T-helper 2 cell treated with Interferon-gamma antibody and Interleukin-4, amounts not matched to agents 5 μg/mL and 100 μg/mL, for 36 hours (primary cell): ENCODE data around the gene ISL1.
A peak's percentile ranks its signal among the peaks of the same experiment; 100 is the strongest.

Experiments used
- DNase-seq: peaks from one replicate; pipeline ENCODE4 v3.0.0; 2021; ENCODE audit warnings: low spot score
- H3K27ac Mint-ChIP-seq: one replicate; pipeline ENCODE4 v1.8.0; 2021; ENCODE audit warnings: mild to moderate bottlenecking, mixed read lengths
- H3K27me3 Mint-ChIP-seq: one replicate; pipeline ENCODE4 v1.8.0; 2021; ENCODE audit warnings: low read depth, mixed read lengths
- H3K36me3 Mint-ChIP-seq: one replicate; pipeline ENCODE4 v1.8.0; 2021; ENCODE audit warnings: low read depth, mixed read lengths
- H3K4me1 Mint-ChIP-seq: one replicate; pipeline ENCODE4 v1.8.0; 2021; ENCODE audit warnings: low read depth, mixed read lengths
- H3K4me3 Mint-ChIP-seq: one replicate; pipeline ENCODE4 v1.8.0; 2022; ENCODE audit warnings: mild to moderate bottlenecking, moderate library complexity, mixed read lengths
- H3K9me3 Mint-ChIP-seq: one replicate; pipeline ENCODE4 v1.8.0; 2021; ENCODE audit warnings: mixed read lengths

The ISL1 gene

DNA sequence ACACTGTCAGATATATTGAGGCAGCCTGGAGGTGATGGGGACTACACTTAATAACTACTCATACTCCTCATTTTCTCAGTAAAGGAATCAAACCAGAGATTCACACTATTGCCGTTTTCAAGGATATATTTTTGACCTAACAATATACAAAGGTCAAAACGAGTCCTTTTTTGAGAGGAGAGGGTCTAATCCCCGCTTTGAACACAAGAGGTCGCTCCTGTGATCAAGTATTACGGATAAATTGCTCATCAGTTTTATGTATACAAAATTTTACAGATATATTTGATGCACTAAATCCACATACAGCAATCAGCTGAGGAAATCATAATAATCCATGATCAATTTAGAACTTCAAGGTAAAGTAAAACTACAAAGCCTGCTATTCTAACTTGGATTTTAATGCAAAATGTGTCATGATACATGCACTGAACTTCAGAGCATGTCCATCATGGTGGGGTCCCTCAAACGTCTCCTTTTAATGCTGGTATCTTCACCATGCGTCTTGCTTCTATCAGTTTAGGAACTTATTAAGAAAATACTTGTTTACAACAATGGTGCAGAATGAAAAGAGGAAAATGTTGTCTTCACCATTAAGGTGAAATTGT lies 2.5 kb upstream of the ISL1 start:
- H3K9me3 Mint-ChIP-seq = no peaks in the 10 kb centered on the region
- H3K27ac Mint-ChIP-seq = no peak overlapping the region
- DNase-seq = no peak
- no peaks in the 10 kb centered on the region for H3K36me3 Mint-ChIP-seq
- H3K4me3 Mint-ChIP-seq = no peak overlapping the region
- H3K4me1 Mint-ChIP-seq = peaks cover 9% of the 10 kb centered on the region
- peaks cover 93% of the 10 kb centered on the region for H3K27me3 Mint-ChIP-seq

DNA sequence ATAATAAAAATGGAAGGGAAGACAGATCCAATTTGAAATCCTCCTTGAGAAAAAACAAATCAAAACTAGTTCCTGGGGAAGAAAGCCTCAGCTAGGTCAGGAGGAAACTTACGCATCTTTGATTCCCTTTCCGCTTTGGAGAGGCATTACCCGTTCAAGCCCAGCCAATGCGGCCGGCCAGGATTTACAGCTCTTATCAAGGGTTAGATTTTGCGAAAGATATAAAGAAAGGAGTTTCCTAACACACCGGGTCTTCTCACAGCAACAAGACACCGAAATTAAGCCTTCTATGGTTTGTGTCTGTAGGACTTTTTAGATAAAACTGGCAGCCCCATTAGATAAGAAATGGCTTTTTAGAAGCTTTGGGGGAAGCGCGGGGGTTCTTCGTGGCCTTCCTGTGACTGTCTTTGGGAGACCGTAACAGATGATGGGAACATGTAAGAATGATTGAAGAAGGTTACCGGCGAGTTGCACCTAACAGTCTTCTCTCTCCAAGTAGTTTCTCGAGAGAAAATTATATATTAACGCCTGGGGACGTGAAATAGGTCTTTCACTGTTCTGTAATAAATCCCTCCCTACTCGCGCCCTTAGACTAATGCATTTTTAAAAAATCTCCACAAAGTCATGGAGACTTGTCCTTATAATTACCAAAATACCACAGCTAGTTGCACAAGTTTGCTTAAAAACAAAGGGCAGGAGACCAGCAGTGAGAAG lies 1.3 kb upstream of the ISL1 start:
- Mint-ChIP-seq H3K27me3 (peaks cover 99% of the 10 kb centered on the region), H3K4me1 (peaks cover 9% of the 10 kb centered on the region), H3K9me3 (no peaks in the 10 kb centered on the region), H3K4me3 (peak overlapping the region; percentile 50), H3K36me3 (no peaks in the 10 kb centered on the region), H3K27ac (no peak overlapping the region)
- no peak for DNase-seq

DNA sequence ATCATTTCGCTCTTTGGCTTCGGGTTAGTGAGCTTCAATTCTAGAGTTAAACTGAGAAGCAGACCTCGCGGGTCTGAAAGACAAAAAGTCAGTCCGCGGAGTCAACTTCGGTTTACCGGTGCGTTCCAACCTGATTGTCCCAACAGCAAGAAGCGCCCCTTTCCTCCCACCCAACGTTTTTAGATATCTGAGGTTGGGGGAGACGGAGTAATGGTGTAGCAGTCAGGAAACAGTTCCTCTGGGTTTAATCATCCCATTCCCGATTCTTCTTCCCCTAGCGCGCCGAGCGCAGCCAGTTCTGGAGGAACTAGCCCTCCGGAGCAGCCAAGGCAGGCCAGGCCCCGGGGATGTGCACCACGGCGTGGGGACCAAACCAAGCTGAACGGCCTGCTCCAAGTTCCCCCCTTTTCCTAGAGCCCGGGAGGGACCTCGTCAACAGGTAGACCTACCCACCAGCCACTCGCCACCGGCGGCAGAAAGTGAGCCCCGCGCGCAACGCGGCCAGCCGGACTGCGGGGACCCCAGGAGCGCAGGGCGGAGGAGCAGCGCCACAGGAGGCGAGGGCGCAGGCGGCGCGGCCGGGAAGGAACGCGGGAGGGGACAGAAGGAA lies 622 bp upstream of the ISL1 start:
- H3K9me3 Mint-ChIP-seq = no peaks in the 10 kb centered on the region

DNA sequence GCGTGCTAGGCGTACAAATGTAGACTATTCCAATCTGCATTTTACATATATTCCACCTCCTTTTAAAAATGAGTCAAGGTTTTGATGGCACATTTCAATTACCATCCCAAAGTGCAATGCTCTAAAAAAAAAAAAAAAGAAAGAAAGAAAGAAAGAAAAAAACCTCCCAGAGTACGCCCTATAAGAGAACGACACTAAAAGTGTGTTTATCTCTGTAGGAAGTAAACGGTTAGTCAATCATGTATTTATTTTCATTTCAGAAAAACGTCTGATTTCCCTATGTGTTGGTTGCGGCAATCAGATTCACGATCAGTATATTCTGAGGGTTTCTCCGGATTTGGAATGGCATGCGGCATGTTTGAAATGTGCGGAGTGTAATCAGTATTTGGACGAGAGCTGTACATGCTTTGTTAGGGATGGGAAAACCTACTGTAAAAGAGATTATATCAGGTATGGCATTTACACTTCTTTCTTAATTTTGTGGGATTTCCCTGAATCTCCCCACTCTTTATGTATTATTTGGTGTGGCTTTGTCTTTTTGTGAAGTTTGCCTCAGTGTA lies 1.1 kb downstream of the ISL1 start:
- H3K27ac Mint-ChIP-seq = no peak overlapping the region

More for the DNA sequence above, 622 bp upstream of the ISL1 start:
- peak overlapping the region; percentile 57 for H3K4me3 Mint-ChIP-seq
- DNase-seq = no peak
- peaks cover 9% of the 10 kb centered on the region for H3K4me1 Mint-ChIP-seq
- H3K27ac Mint-ChIP-seq = no peak overlapping the region
- H3K27me3 Mint-ChIP-seq = peaks cover 98% of the 10 kb centered on the region
- H3K36me3 Mint-ChIP-seq = no peaks in the 10 kb centered on the region

DNA sequence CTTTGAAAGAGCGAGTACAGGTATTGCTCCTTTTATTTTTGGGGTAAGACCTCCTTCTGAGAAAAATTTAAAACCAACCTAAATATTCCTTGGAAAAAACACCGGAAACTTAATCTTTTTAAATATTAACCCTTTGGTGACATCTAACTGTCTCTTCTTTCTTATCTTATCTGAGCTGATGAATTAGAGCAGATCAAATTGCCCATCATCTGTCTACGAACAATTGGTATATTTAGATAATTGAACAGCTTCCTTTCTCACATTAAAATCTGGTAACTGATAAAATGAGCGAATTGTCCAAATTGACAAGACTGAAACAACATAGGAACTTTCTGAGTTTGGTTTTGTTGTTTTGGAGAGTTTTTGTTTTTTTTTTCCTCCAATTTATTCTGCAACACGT lies 2.0 kb downstream of the ISL1 start:
- no peaks in the 10 kb centered on the region for H3K36me3 Mint-ChIP-seq
- peaks cover 92% of the 10 kb centered on the region for H3K27me3 Mint-ChIP-seq
- H3K9me3 Mint-ChIP-seq = no peaks in the 10 kb centered on the region
- no peak for DNase-seq
- no peak overlapping the region for H3K27ac Mint-ChIP-seq
- peaks cover 6% of the 10 kb centered on the region for H3K4me1 Mint-ChIP-seq
- H3K4me3 Mint-ChIP-seq = no peak overlapping the region

More for the DNA sequence above, 1.1 kb downstream of the ISL1 start:
- Mint-ChIP-seq H3K9me3 (no peaks in the 10 kb centered on the region), H3K4me3 (no peak overlapping the region), H3K36me3 (no peaks in the 10 kb centered on the region), H3K4me1 (peaks cover 9% of the 10 kb centered on the region), H3K27me3 (peaks cover 97% of the 10 kb centered on the region)
- DNase-seq = no peak

DNA sequence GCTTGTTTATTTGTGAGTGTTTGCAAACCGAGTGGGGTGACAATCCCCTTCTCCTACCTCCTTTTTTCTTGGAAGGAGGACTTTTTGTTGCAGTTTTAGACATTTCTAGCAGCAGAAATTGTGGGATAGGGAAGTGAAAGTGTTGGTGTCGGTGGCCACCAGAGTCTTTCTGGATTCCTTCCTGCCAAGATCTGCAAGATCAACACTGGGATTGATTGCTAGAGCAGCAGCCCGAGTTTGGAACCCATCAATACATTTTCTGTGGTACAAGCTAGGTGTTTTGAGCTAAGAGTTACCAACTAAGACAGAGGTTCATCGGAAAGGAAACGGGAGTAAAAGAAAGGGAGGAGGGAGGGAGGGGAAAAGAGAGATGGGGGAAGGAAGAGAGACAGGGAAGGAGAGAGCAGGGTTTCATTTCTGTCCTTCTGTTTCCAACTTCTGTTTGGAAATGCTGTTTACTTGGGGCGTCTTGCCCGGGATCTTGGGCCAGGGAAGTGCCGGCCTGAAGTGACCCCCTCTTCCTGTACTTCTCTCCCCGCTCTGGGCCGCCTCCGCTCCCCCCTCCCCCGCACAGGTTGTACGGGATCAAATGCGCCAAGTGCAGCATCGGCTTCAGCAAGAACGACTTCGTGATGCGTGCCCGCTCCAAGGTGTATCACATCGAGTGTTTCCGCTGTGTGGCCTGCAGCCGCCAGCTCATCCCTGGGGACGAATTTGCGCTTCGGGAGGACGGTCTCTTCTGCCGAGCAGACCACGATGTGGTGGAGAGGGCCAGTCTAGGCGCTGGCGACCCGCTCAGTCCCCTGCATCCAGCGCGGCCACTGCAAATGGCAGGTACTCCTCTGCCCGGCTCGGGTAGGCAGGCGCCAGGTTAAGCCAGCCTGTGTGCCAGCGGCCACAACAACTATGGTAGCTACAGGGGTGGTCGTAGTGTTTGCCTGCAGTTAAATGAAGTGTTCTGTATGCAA lies 4.0 kb downstream of the ISL1 start:
- Mint-ChIP-seq H3K27ac (no peak overlapping the region), H3K9me3 (no peaks in the 10 kb centered on the region), H3K4me1 (no peaks in the 10 kb centered on the region), H3K27me3 (peaks cover 84% of the 10 kb centered on the region), H3K4me3 (no peak overlapping the region), H3K36me3 (no peaks in the 10 kb centered on the region)
- DNase-seq = no peak

DNA sequence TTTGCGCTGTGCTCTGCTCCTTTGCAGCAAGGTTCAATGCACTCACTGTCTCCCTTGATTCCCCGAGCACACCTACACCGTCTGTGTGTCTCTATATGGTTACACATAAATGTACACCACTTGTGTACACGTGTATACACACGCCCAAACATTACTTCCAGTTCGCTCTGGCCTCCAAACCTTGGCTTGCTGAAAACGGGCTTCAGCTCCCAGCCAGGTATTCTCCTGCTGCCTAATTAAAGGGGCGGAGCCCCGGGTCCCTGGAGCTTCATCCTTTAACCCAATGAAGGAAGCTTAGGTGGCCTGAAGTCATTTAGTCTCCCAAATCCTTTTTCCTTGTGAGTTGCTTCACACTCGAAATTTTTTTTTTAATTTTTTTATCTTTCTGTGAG lies 4.6 kb downstream of the ISL1 start:
- no peak overlapping the region for H3K27ac Mint-ChIP-seq
- no peak overlapping the region for H3K4me3 Mint-ChIP-seq

DNA sequence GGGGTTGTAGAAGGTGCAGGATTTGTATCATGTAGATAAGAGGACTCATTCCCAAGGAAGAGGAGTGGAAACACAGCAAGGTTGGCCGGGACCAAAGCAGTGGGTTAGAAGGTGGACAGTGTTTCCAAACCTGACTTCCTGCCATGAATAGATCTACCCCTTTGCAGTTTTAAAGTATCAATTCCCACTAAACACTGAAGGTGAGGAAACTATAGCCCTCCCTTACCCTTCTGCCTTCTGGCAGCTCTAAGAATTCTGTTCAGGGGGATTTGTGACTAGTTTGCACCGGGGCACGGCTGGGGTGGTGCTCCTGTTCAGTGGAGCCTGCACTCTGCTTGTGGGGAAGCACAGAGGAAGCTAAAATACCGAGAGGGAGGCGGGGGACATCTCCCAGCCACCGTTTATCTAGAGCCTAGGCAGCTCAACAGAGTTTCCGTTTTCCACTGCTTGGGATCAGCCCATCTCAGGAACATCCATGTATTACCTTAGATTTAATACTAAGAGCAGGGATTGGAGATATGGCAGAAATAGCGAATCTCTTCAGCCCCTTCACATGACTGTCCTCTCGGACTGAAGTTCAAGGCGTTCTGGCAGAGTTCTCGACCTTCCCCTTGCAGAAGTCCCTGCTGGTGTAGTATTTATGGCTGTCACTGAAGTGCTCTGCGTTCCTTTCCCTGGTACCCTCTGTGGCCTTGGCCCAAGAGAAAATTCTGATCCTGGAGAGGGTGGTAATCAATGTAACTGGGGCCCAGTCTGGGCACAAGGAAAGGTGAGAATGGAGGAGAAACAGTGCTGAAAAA lies 5.4 kb downstream of the ISL1 start:
- peaks cover 79% of the 10 kb centered on the region for H3K27me3 Mint-ChIP-seq
- H3K4me3 Mint-ChIP-seq = no peak overlapping the region
- H3K4me1 Mint-ChIP-seq = no peaks in the 10 kb centered on the region
- no peaks in the 10 kb centered on the region for H3K9me3 Mint-ChIP-seq
- no peak overlapping the region for H3K27ac Mint-ChIP-seq
- no peaks in the 10 kb centered on the region for H3K36me3 Mint-ChIP-seq
- no peak for DNase-seq

More for the DNA sequence above, 4.6 kb downstream of the ISL1 start:
- Mint-ChIP-seq H3K4me1 (no peaks in the 10 kb centered on the region), H3K9me3 (no peaks in the 10 kb centered on the region), H3K27me3 (peaks cover 85% of the 10 kb centered on the region), H3K36me3 (no peaks in the 10 kb centered on the region)
- no peak for DNase-seq

DNA sequence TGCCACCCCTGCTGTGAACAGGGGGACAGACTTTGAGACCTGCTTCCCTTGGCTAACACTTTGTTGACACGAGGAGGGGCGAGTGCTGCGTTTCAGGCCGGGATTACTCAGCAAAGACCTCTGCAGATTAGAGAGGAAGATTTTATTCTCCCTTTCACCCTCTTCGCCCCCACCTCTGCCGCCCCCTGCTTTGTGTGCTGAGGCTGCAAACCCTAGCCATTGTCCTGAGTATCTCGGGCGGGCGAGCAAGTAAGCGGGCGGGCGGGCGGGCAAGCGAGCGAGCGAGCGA lies 6.0 kb downstream of the ISL1 start:
- H3K9me3 Mint-ChIP-seq = no peaks in the 10 kb centered on the region
- no peaks in the 10 kb centered on the region for H3K4me1 Mint-ChIP-seq
- H3K27me3 Mint-ChIP-seq = peaks cover 74% of the 10 kb centered on the region
- H3K4me3 Mint-ChIP-seq = no peak overlapping the region
- no peak for DNase-seq
- H3K36me3 Mint-ChIP-seq = no peaks in the 10 kb centered on the region
- H3K27ac Mint-ChIP-seq = no peak overlapping the region

DNA sequence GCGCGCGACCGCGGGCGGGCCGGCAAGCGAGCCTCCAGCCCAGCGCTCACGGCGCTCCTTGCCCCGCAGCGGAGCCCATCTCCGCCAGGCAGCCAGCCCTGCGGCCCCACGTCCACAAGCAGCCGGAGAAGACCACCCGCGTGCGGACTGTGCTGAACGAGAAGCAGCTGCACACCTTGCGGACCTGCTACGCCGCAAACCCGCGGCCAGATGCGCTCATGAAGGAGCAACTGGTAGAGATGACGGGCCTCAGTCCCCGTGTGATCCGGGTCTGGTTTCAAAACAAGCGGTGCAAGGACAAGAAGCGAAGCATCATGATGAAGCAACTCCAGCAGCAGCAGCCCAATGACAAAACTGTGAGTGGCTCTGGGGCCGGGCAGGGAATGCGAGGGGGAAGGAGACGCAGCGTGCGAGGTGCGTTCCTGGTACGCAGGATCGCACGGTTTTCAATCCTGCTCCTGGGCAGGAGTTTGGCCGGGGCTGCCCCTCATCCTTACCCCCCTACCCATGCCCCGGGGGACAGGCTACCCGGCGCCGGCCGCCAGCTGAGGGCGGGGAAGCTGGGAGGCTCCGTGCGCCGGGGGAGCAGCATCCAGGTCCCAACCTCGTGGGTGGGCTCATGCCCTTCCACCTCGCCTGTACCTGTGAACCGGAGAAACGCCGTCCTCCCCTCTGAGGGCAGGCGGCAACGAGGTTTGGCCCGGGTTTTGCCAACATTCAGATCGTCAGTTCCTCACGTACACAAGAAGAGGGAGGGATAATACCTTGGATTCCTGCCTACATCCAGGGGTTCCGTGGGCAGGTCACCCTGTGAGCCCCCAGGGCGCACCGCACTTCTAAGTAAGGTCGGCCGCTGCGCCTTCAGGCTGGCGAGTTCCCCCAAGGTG lies 6.6 kb downstream of the ISL1 start:
- DNase-seq = no peak
- Mint-ChIP-seq H3K36me3 (no peaks in the 10 kb centered on the region), H3K27me3 (peaks cover 72% of the 10 kb centered on the region), H3K4me3 (no peak overlapping the region), H3K27ac (no peak overlapping the region), H3K9me3 (no peaks in the 10 kb centered on the region), H3K4me1 (no peaks in the 10 kb centered on the region)

DNA sequence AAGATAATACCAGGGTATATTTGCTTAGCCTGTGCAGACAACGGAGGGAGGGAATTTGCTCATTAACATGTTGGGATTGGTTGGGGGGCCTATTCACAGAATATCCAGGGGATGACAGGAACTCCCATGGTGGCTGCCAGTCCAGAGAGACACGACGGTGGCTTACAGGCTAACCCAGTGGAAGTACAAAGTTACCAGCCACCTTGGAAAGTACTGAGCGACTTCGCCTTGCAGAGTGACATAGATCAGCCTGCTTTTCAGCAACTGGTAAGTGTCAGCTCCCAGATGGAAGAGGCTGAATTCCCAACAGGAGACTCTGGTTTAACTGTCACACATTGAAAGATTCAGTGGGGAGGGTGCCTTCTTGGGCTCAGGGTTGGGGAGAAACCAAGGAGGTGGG lies 7.9 kb downstream of the ISL1 start:
- Mint-ChIP-seq H3K4me3 (no peak overlapping the region), H3K27me3 (peaks cover 71% of the 10 kb centered on the region), H3K9me3 (no peaks in the 10 kb centered on the region), H3K27ac (no peak overlapping the region), H3K36me3 (no peaks in the 10 kb centered on the region), H3K4me1 (no peaks in the 10 kb centered on the region)
- DNase-seq = no peak

DNA sequence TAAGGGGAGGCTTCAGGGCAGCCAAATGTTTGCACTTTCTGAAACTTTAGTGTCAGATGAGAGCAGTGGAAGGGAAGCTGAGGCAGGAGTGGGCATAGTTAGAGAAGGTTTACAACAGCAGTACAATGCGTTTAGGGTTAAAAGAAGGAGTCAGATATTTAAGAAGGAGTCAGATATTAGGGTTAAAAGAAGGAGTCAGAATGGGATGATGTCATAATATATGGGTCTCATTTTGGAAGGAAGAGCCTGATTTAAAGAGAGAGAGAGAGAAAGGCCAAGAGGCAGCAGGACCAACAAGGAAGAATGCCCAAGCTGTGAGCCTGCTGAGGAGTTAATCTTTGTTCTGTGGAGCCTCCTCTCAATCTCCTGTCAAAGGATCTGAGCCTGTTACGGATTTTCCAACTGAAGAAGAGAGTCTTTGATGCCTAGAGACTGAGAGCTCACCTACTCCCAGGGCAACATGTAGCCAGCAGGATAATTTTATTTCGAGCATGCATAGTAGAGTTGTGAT lies 9.5 kb downstream of the ISL1 start:
- peaks cover 69% of the 10 kb centered on the region for H3K27me3 Mint-ChIP-seq
- no peaks in the 10 kb centered on the region for H3K36me3 Mint-ChIP-seq
- no peak overlapping the region for H3K4me3 Mint-ChIP-seq

More for the DNA sequence above, 9.5 kb downstream of the ISL1 start:
- Mint-ChIP-seq H3K4me1 (no peaks in the 10 kb centered on the region), H3K27ac (no peak overlapping the region), H3K9me3 (no peaks in the 10 kb centered on the region)
- no peak for DNase-seq
